Keratinocyte (primary cell): Measurements from ENCODE around the gene UPK1A. TPM values are rescaled to one million over a fixed set of nuclear protein-coding genes. Genes with fewer than 3 reads are reported as not detected.

Experiments
- DNase-seq: peaks from one replicate; pipeline ENCODE4 v3.0.0-alpha.2; 2011; ENCODE audit warnings: low read depth, missing footprints, low spot score
- FAIRE-seq: peaks from 2 replicates; lab custom pipeline; 2011; peaks lifted over from hg19 to GRCh38; lab: Jason Lieb, UNC
- H2AFZ ChIP-seq: 2 replicates; pipeline ENCODE4 v1.6.0; 2012; ENCODE audit warnings: low read length, control low read depth, inconsistent platforms; ENCODE audit not compliant: control insufficient read depth
- H3K27ac ChIP-seq: 2 replicates; pipeline ENCODE4 v1.5.1; 2011; ENCODE audit warnings: low read length; ENCODE audit not compliant: control insufficient read depth, insufficient read depth
- H3K27me3 ChIP-seq: 3 replicates; pipeline ENCODE4 v1.6.0; 2011; ENCODE audit warnings: low read length; ENCODE audit not compliant: control insufficient read depth, insufficient read depth; ENCODE audit errors: extremely low read depth
- H3K36me3 ChIP-seq, 2 experiments: 2 replicates in 1 of 2; 3 replicates in 1 of 2; pipeline ENCODE4 v1.5.1; 2011; ENCODE audit warnings: low read length in 2 of 2, mild to moderate bottlenecking in 1 of 2; ENCODE audit not compliant: control insufficient read depth in 2 of 2, insufficient read depth in 2 of 2; ENCODE audit errors: extremely low read depth in 1 of 2
- H3K4me1 ChIP-seq: 3 replicates; pipeline ENCODE4 v1.5.1; 2011; ENCODE audit warnings: low read length; ENCODE audit not compliant: control insufficient read depth, insufficient read depth; ENCODE audit errors: extremely low read depth
- H3K4me2 ChIP-seq: 3 replicates; pipeline ENCODE4 v1.6.0; 2011; ENCODE audit warnings: low read depth, low read length; ENCODE audit not compliant: control insufficient read depth, insufficient read depth; ENCODE audit errors: extremely low read depth
- H3K4me3 ChIP-seq, 3 experiments: fragments of 200-600 bp in 1 of 3; sonication (generic) in 1 of 3; 2 replicates in 2 of 3; 3 replicates in 1 of 3; pipeline ENCODE4 v1.5.1; 2011 to 2016; ENCODE audit warnings: low read length in 3 of 3, mild to moderate bottlenecking in 3 of 3, control low read depth in 2 of 3, inconsistent platforms in 1 of 3, low read depth in 1 of 3, mixed read lengths in 1 of 3, mixed run types in 1 of 3, moderate library complexity in 1 of 3; ENCODE audit not compliant: control insufficient read depth in 2 of 3, insufficient read depth in 2 of 3; ENCODE audit errors: extremely low read depth in 1 of 3
- H3K79me2 ChIP-seq: 2 replicates; pipeline ENCODE4 v1.6.0; 2012; ENCODE audit warnings: low read length; ENCODE audit not compliant: control insufficient read depth, insufficient read depth
- H3K9ac ChIP-seq: 3 replicates; pipeline ENCODE4 v1.6.0; 2011; ENCODE audit warnings: low read length; ENCODE audit not compliant: control insufficient read depth, insufficient read depth; ENCODE audit errors: extremely low read depth
- H3K9me1 ChIP-seq: 3 replicates; pipeline ENCODE4 v1.6.0; 2011; ENCODE audit warnings: low read length; ENCODE audit not compliant: control insufficient read depth, insufficient read depth; ENCODE audit errors: extremely low read depth
- H3K9me3 ChIP-seq: 2 replicates; pipeline ENCODE4 v1.5.1; 2012; ENCODE audit warnings: low read depth, low read length; ENCODE audit not compliant: control insufficient read depth
- H4K20me1 ChIP-seq: 3 replicates; pipeline ENCODE4 v1.6.0; 2011; ENCODE audit warnings: low read length; ENCODE audit not compliant: control insufficient read depth, insufficient read depth; ENCODE audit errors: extremely low read depth
- EZH2 ChIP-seq: IDR thresholded peaks from one replicate; pipeline ENCODE4 v1.6.1; 2012; ENCODE audit warnings: inconsistent platforms, mild to moderate bottlenecking, low read length, moderate library complexity
- dilution Hi-C: fragments of 300-500 bp; cut with MboI; formaldehyde crosslinking; loops from one replicate; pipeline ENCODE4 v1.7.0; 2020; ENCODE audit warnings: low sequenced_read_pairs; ENCODE audit not compliant: extremely low pct_ligation_motif_present
- polyA plus RNA-seq, 5 experiments: library from polyadenylated mRNA; depleted of rRNA in 3 of 5; stranded (reverse) in 3 of 5; stranded (forward) in 1 of 5; unstranded in 1 of 5; fragments of >200 nt; gene quantifications; 1 replicate in 1 of 5; 2 replicates in 3 of 5; 3 replicates in 1 of 5; pipeline versions ENCODE4 v1.2.1 to v1.2.3, GENCODE V29; 2011 to 2012; ENCODE audit warnings: missing spikeins in 2 of 5, low read depth in 1 of 5, low replicate concordance in 1 of 5
- TF ChIP-seq, protein P1 (sequence below), 3 experiments: IDR thresholded peaks in 1 of 3; conservative IDR thresholded peaks in 1 of 3; optimal IDR thresholded peaks in 1 of 3; 2 replicates in 2 of 3; 3 replicates in 1 of 3; pipeline versions ENCODE3 to v1.5.1; 2011; ENCODE audit warnings: low read length in 3 of 3, mild to moderate bottlenecking in 3 of 3, moderate library complexity in 2 of 3, control low read depth in 1 of 3, inconsistent platforms in 1 of 3; ENCODE audit not compliant: insufficient read depth in 2 of 3; ENCODE audit errors: extremely low read depth in 1 of 3

UPK1A gene
- polyA plus RNA-seq, 1 donor (not counting 4 experiments of a cell fraction or from before 2014, with no cell fraction given) = 0.09 TPM

GRCh38 chr19:35665604-35666003 is 713 bp upstream of the UPK1A start:
- Histone ChIP-seq H3K27ac (no peak overlapping the region), H3K27me3 (peaks cover 6% of the 10 kb centered on the region), H2AFZ (no peak overlapping the region), H3K9me3 (no peaks in the 10 kb centered on the region), H3K4me2 (no peak overlapping the region), H3K9ac (no peak overlapping the region), H4K20me1 (no peaks in the 10 kb centered on the region), H3K4me3 (no peak overlapping the region), H3K9me1 (no peaks in the 10 kb centered on the region), H3K79me2 (no peaks in the 10 kb centered on the region), H3K36me3 (peaks cover 1 to 5% of the 10 kb centered on the region in 2 experiments), H3K4me1 (no peaks in the 10 kb centered on the region)
- no peak for DNase-seq
- TF ChIP-seq, protein P1, sequence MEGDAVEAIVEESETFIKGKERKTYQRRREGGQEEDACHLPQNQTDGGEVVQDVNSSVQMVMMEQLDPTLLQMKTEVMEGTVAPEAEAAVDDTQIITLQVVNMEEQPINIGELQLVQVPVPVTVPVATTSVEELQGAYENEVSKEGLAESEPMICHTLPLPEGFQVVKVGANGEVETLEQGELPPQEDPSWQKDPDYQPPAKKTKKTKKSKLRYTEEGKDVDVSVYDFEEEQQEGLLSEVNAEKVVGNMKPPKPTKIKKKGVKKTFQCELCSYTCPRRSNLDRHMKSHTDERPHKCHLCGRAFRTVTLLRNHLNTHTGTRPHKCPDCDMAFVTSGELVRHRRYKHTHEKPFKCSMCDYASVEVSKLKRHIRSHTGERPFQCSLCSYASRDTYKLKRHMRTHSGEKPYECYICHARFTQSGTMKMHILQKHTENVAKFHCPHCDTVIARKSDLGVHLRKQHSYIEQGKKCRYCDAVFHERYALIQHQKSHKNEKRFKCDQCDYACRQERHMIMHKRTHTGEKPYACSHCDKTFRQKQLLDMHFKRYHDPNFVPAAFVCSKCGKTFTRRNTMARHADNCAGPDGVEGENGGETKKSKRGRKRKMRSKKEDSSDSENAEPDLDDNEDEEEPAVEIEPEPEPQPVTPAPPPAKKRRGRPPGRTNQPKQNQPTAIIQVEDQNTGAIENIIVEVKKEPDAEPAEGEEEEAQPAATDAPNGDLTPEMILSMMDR (optimal IDR thresholded peaks at IDR 0.05 in 1 of 3, IDR thresholded peaks at IDR 0.05 in 1 of 3, conservative IDR thresholded peaks at IDR 0.05 in 1 of 3; ENCODE audit: extremely low read depth in 1 of 3, insufficient read depth in 2 of 3, low read length in 3 of 3) = no peak
- TF ChIP-seq EZH2 = no peak
- no peak for FAIRE-seq
- dilution Hi-C loops = no loop called here

DNA sequence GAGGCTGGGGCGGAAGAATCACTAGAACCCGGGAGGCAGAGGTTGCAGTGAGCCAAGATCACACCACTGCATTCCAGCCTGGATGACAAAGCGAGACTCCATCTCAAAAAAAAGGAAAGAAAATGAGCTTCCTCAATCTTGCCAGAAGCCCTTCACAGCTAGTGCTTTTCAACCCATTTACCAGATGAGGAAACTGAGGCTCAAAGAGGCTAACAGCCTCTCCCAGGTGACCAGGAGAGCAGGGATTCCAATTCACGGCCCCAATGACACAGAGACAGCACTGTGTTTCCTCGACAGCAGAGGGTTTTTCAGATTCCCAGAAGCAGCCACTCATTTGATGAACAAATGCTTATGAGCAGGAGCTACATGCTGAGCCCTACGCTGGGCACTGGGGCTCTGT is 3.2 kb downstream of the UPK1A start:
- no peaks in the 10 kb centered on the region for H3K9me1 ChIP-seq
- no peak for FAIRE-seq

More for the DNA sequence above, 3.2 kb downstream of the UPK1A start:
- H3K27ac ChIP-seq = no peak overlapping the region
- no peak overlapping the region for H3K9ac ChIP-seq
- TF ChIP-seq EZH2 = no peak
- TF ChIP-seq, protein P1 (optimal IDR thresholded peaks at IDR 0.05 in 1 of 3, IDR thresholded peaks at IDR 0.05 in 1 of 3, conservative IDR thresholded peaks at IDR 0.05 in 1 of 3; ENCODE audit: extremely low read depth in 1 of 3, insufficient read depth in 2 of 3, low read length in 3 of 3) = no peak
- peaks cover 10% of the 10 kb centered on the region for H3K27me3 ChIP-seq
- dilution Hi-C loops = no loop called here
- H3K4me2 ChIP-seq = no peak overlapping the region
- H3K9me3 ChIP-seq = no peaks in the 10 kb centered on the region
- H3K4me3 ChIP-seq = no peak overlapping the region
- H3K4me1 ChIP-seq = peaks cover 7% of the 10 kb centered on the region
- H3K36me3 ChIP-seq = no peaks in the 10 kb centered on the region
- no peak overlapping the region for H2AFZ ChIP-seq
- DNase-seq = no peak
- no peaks in the 10 kb centered on the region for H4K20me1 ChIP-seq
- H3K79me2 ChIP-seq = no peaks in the 10 kb centered on the region
